Retinal pigment epithelial cell (primary cell): ENCODE data around the gene SPPL3.

ENCODE experiments used
- DNase-seq: peaks from one replicate; pipeline ENCODE4 v3.0.0-alpha.2; 2010; ENCODE audit warnings: low read depth
- H3K4me3 ChIP-seq: 2 replicates; pipeline ENCODE4 v1.5.1; 2011; ENCODE audit warnings: mild to moderate bottlenecking, low read length, control low read depth, moderate library complexity
- CTCF ChIP-seq: conservative IDR thresholded peaks from 2 replicates; pipeline ENCODE4 v1.5.1; 2011; ENCODE audit warnings: low read depth, low read length, control low read depth, inconsistent platforms

Gene SPPL3

GRCh38 chr12:120814903-120815429, 89.2 kb downstream of the SPPL3 start:
- no peak for DNase-seq
- H3K4me3 ChIP-seq, result no peak overlapping the region
- no peak for TF ChIP-seq CTCF

- no peak for TF ChIP-seq CTCF
- no peak overlapping the region for H3K4me3 ChIP-seq
- no peak for DNase-seq
These were observed 89.8 kb downstream of the SPPL3 start for GRCh38 chr12:120814203-120814902.

- TF ChIP-seq CTCF, result no peak
- no peak overlapping the region for H3K4me3 ChIP-seq
- DNase-seq, result no peak
These were observed 90.5 kb downstream of the SPPL3 start for GRCh38 chr12:120813588-120814153.

GRCh38 chr12:120810021-120810420, 94.1 kb downstream of the SPPL3 start:
- no peak for DNase-seq
- no peak overlapping the region for H3K4me3 ChIP-seq
- TF ChIP-seq CTCF, result no peak

- DNase-seq, result no peak
- no peak for TF ChIP-seq CTCF
- H3K4me3 ChIP-seq, result no peak overlapping the region
These were observed 99.7 kb downstream of the SPPL3 start for GRCh38 chr12:120804428-120804827.

- TF ChIP-seq CTCF, result no peak
- H3K4me3 ChIP-seq, result no peak overlapping the region
- no peak for DNase-seq
These were observed 103.0 kb downstream of the SPPL3 start for GRCh38 chr12:120801146-120801545.

GRCh38 chr12:120800665-120801064, 103.5 kb downstream of the SPPL3 start:
- no peak for DNase-seq
- no peak for TF ChIP-seq CTCF
- no peak overlapping the region for H3K4me3 ChIP-seq
